ENCODE measurements around the gene SSRP1. TPM values are rescaled to one million over a fixed set of nuclear protein-coding genes. Genes with fewer than 3 reads are reported as not detected.
A peak's percentile ranks its signal among the peaks of the same experiment; 100 is the strongest.

Gene SSRP1
- total and polyA plus RNA-seq, 9 of the 15 experiments (the other 6 are each of a cell fraction or from before 2014, with no cell fraction given): 91.1 to 416 (median 245) TPM

- TF ChIP-seq MGA (IDR thresholded peaks at IDR 0.05) (peak; percentile 54; the same call in 1 of the 2 replicates), FOXP4 (CRISPR knock-in tag; IDR thresholded peaks at IDR 0.05; ENCODE audit: borderline replicate concordance) (no peak), SMC3 (conservative IDR thresholded peaks at IDR 0.05; ENCODE audit: insufficient read depth, low read depth, low read length) (peak; percentile 55), ZNF232 (CRISPR knock-in tag; IDR thresholded peaks at IDR 0.05) (no peak), SPI1 (IDR thresholded peaks at IDR 0.05; ENCODE audit: borderline replicate concordance, low read depth, low read length) (peak; percentile 77), ZFP1 (CRISPR knock-in tag; IDR thresholded peaks at IDR 0.05) (no peak), COPS2 (conservative IDR thresholded peaks at IDR 0.05) (no peak), FOXK2 (conservative IDR thresholded peaks at IDR 0.05 in 1 of 2, IDR thresholded peaks at IDR 0.05 in 1 of 2; ENCODE audit: low read depth in 2 of 2) (no peak), MAFF (IDR thresholded peaks at IDR 0.05; ENCODE audit: low read length) (no peak), ZNF263 (CRISPR knock-in tag; IDR thresholded peaks at IDR 0.05; ENCODE audit: borderline replicate concordance) (peak; percentile 62; the same call in 1 of the 2 replicates)
Measured at GRCh38 chr11:57345555-57346211, 10.0 kb upstream of the SSRP1 start (continued).

Data from K562 (cell line).